ENCODE measurements around the gene CHERP.

The CHERP gene

DNA sequence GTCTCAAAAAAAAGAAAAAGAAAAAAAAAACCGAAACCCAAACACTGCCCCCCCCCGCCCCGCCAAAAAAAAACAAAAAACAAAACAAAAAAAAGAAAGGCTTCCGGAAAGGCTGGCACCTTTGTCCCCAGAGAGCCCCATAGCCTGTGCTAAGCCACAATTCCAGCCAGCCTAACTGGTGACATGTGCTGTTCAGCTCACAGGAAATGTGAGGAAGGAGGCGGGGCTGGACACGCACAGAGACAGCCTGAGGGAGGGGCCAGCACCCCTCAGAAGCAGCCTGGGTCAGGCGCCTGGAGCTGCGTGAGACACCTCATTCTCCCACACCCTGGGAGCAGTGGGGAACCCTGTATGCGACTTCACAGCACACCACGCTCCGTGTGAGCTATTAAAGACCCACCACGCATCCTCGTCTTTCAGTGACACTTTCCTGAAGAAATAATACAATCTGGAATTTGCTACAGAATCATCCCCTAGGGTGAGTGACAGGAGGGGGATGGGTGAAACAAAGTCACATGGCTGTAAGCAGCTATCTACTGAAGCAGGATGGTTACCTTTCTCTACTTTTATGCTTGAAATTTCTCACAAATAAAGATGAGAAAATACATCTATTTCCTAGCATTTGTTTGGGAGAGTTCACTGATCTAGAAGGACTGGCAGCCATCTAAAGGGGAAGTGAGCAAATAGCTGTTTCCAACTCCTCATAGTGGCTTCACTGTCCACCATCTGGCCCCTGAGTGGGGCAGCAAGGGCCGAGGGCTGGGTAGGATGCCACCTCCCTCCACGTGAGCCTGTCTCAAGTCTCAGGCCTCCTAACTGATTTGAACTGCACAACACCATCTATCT is 42.2 kb upstream of the CHERP start:
- FAIRE-seq (no peak), DNase-seq (ENCODE audit: insufficient read length, low spot score) (peak; percentile 90)
- no peak for TF ChIP-seq POLR2A (IDR thresholded peaks at IDR 0.05; ENCODE audit: low read depth, low read length)

DNA sequence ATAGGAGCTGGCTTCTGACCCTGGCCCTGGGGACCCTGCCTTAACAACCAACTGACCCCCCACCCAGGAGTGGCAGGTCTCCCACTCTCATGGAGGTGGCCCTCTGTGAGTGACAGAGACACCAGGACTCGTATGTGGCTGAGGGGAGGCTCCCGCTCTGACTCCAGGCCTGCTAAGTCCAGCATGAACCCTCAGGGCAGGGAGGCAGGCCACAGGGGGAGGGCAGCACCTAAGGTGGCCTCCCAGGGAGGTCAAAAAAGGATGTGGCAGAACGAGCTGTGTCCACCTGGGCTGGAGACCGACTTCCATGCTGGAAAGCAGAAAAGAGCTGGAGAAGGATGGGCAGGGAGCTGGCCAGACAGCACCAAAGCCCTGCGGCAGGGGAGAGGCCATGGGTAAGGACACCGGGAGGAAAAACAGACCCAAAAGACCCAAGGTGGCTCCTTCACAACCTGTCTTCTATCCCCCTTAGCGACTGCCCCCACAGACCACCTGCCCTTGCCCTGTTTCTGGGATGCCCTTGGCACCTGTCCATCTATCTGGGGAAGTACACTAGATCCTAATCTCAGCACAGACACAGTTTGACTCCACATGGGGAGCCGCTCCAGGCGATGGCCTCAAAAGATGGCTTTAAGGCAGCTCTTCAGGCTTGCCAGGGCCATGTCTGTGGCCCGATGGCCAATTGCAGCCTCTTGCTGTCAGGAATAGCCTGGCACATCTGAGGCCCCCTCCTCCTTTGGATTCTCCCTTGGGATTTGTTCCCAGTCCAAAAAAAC is 40.4 kb upstream of the CHERP start:
- DNase-seq (ENCODE audit: insufficient read length, low spot score) (no peak), FAIRE-seq (no peak)
- no peak for TF ChIP-seq POLR2A (IDR thresholded peaks at IDR 0.05; ENCODE audit: low read depth, low read length)

DNA sequence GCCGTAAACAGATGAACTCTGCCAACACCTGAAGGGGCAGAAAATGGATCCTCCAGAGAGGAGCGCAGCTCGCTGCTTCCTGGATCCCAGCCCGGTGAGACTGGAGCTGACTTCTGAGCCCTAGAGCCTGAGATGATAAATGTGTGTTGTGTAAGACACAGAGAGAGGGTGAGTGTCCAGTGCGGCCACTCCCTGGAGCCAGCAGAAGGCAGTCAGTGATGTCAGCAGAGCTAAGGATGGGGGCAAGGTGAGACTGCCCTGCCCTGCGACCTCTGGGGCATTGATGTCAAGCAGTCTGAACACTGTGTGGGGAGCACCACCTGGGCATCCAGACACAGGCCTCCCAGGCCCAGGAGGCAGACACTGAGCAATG is 39.7 kb upstream of the CHERP start:
- DNase-seq (ENCODE audit: insufficient read length, low spot score) (peak; percentile 62), FAIRE-seq (no peak)
- no peak for TF ChIP-seq POLR2A (IDR thresholded peaks at IDR 0.05; ENCODE audit: low read depth, low read length)

DNA sequence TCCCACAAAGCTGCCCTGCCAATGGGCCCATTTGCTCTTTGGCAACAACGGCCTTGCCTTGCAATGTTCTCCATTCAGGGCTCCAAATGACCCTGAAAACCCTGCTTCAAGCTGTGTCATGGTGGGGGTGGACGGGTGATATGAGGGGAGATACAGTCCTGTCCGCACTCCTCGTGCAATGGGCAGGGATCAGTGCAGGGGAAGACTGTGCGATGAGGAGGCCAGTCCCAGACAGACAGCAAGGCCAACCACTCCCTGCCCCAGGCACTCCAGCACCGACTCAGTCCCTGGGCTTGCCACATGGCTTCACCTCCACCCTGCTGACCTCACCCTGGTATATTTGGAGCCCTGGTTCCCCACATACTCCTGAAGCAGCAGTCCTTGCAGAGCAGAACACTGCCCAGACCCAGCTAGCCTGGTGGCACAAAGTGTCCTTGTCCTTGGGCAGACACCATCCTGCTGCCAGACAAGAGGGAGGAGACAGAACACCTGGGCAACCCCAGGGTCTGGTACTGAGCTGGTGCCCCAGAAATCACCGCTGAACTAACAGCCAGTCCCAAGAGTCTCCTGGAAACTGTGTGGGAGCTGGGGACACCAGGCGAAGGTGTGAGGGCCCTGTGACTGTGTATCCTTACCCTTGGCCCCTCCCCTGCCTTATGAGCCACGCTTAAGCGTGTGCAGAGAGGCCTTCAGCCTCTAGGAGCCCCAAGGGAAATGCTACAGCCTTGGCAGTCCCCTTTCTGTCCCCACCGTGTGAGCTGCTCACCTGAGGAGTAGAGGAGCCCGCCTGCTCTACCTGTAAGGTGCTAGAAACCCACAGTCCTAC is 39.1 kb upstream of the CHERP start:
- FAIRE-seq: no peak
- TF ChIP-seq POLR2A (IDR thresholded peaks at IDR 0.05; ENCODE audit: low read depth, low read length): no peak
- no peak for DNase-seq (ENCODE audit: insufficient read length, low spot score)

DNA sequence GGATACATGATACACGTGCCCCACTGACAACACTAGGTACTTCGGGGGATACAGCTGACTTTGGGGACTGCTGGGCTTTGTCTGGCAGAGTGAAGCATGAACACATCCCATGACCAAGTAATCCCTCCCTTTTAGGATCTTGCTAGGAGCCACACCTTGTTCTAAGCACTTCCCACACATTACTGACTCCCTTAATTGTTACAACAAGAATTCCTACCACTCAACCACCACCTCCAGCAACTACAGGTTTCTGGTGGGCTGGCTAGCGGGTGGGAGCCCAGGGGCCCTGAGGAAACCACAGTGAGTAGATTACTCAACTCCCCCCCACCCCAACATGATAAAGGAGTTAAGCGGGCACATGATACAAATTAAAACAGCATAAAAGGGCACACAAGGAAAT is 37.1 kb upstream of the CHERP start:
- TF ChIP-seq POLR2A (IDR thresholded peaks at IDR 0.05; ENCODE audit: low read depth, low read length): no peak
- DNase-seq (ENCODE audit: insufficient read length, low spot score) (no peak), FAIRE-seq (no peak)

DNA sequence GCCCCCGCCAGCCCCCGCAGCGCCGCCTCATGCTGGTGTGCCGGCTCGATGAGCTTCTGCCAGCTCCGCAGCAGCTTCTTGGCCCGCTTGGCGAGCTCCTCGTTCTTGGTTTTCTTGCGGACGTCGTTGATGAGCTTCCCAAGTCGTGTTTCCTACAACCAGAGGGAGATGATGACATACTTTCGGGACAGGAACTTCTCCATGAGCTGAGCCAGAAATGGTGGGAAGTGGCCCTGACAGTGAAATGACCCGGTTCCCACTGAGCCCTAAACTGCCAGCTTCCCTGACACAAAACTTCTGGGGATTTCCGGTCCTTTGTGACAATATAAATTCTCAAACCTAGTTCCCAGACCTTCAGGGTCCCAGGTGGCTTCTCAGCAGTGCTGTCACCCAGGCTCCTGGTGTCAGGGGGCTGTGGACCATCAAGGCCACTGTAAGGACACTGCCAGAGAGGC is 35.3 kb upstream of the CHERP start:
- no peak for FAIRE-seq
- DNase-seq (ENCODE audit: insufficient read length, low spot score): no peak
- TF ChIP-seq POLR2A (IDR thresholded peaks at IDR 0.05; ENCODE audit: low read depth, low read length): no peak

DNA sequence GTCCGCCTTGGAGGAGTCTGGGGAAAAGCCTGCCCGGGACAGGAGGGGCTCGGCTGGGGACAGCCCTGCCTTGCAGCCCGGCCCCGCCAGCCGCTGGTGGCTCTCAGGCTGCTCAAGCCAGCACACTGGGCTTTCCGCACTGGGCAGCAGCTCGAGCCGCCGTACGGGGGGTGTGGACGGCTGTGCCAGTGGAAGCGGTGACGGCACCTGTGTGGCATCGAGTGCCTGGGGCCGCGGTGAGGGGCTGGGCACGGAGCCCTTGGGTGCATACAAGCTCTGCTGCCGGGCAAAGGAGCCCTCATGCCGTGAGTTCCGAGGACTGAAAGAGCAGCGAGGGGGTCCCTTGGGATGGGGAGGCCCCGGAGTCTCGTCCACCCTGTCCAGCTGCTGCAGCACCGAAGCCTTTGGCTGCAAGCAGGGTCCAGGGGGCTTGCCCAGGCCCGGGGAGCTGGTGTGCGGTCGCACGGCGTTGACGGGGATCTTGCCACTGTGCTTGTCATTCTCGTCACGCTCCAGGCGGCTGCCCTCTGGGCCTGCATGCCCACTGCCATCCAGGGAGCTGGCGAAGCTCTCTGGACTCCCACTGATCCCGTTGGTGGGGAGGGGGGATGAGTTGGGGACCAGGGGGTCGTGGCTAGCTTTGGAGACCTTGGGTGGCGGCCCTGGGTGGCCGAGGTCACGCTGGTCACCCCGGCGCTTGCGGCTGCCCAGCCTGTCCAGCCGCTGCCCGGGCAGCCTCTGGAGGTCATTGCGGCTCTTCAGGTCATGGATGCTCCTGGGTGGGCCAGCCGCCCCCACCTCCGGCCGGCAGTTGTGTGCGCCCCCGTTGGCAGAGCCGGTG is 34.7 kb upstream of the CHERP start:
- no peak for DNase-seq (ENCODE audit: insufficient read length, low spot score)
- no peak for FAIRE-seq
- no peak for TF ChIP-seq POLR2A (IDR thresholded peaks at IDR 0.05; ENCODE audit: low read depth, low read length)

DNA sequence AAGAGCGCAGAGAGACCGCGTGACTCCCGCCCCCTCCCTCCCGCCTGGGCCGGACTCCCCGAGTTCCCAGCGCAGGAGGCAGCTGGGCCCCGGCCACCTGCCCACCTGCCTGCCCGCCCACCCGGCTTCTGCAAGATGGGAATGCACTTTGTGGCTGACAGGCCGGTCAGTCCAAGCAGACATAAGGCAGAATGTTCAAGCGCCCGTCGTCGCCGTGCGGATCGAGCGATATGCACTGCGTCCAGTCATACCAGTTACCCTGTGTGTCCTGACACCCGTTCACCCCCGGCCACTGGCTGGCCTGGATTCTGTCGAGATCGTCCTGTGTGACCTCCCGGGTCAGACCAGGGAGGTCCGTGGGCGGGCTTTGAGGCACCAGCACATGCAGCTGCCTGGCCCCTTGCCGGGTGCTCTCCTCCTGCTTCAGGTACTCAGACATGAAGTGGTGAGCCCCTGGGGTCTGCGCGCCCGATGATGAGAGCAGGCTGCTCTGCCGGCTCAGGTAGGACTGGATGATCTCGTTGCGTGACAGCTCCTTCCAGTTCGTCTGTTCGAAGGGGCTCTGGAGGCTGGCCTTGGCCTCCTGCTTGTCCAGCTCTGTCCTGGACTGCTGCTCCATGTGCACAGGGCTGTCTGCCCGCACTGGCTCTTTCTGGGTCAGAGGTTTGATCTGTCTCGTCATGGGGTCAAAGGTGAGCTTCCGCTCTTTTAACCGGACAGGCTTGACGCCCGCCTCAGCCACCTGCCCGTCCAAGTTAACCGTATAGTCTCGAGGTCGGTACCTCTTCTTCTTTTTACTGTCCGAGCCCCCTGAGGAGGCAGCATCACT is 33.8 kb upstream of the CHERP start:
- DNase-seq (ENCODE audit: insufficient read length, low spot score): no peak
- TF ChIP-seq POLR2A (IDR thresholded peaks at IDR 0.05; ENCODE audit: low read depth, low read length): no peak
- no peak for FAIRE-seq

DNA sequence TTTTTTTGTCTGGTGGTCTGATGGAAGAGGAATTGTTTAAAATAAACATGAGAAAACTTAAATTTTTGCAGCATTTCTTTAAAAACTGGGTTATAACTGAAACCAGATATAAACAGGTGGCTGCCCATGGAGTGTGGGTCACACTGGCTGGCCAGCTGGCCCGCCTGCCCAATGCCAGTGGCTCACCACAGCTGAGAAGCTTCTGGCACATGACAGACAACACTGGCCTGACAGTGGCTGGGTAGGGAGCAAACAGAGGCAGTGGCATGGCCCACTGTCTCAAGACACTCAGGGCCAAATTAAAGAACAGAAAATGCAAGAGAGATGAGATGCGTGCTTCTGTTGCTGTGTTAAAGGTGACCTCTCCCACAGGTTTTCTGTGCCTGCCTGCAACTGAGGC is 33.0 kb upstream of the CHERP start:
- FAIRE-seq: no peak
- TF ChIP-seq POLR2A (IDR thresholded peaks at IDR 0.05; ENCODE audit: low read depth, low read length): no peak

DNA sequence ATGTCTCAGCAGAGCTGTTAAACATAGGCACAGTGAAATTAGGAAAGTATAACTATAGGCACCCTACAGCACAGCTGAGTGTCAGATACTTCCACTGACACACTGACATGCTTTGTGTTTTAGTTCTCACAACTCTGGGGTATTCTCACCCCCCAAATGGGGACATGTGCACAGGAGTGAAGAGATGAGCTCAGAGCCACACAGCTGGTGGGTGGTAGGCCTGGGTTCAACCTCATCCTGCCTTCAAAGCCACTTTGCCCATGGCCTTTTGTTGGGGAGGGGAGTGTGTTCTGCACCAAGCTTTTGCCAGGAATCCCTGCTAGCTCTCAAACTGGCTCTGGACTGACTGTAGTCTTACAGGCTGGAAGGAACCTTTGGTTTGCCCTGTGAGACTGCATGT is 31.7 kb upstream of the CHERP start:
- no peak for TF ChIP-seq POLR2A (IDR thresholded peaks at IDR 0.05; ENCODE audit: low read depth, low read length)
- FAIRE-seq (no peak), DNase-seq (ENCODE audit: insufficient read length, low spot score) (no peak)

More for the DNA sequence above, 33.0 kb upstream of the CHERP start:
- no peak for DNase-seq (ENCODE audit: insufficient read length, low spot score)

DNA sequence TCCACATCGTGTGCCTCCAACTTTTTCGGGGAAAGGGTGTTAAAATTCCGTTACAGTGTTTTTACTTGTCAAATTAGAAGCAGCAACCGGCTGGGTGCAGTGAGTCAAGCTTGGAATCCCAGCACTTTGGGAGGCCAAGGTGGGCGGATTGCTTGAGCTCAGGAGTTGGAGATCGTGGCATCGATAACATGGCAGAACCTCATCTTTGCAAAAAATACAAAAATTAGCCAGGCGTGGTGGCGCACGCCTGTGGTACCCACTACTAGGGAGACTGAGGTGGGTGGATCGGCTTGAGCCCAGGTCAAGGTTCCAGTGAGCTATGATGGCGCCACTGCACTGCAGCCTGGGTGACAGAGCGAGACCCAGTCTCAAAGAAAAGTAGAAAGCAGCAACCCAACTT is 31.1 kb upstream of the CHERP start:
- TF ChIP-seq POLR2A (IDR thresholded peaks at IDR 0.05; ENCODE audit: low read depth, low read length): no peak
- DNase-seq (ENCODE audit: insufficient read length, low spot score) (no peak), FAIRE-seq (no peak)

All from H54 (cell line).